Fibroblast of lung (primary cell): ENCODE measurements around the gene EXOC2. TPM values are rescaled to one million over a fixed set of nuclear protein-coding genes. Genes with fewer than 3 reads are reported as not detected.

Source experiments
- DNase-seq, 2 donors: peaks; one replicate each; pipeline versions ENCODE4 v3.0.0 to v3.0.0-alpha.2; 2010; ENCODE audit warnings: low read depth in 2 of 2
- H2AFZ ChIP-seq: 2 replicates; pipeline ENCODE4 v1.5.1; 2012; ENCODE audit warnings: low read length, control low read depth, inconsistent platforms
- H3K27ac ChIP-seq: 2 replicates; pipeline ENCODE4 v1.5.1; 2011; ENCODE audit warnings: low read length, control low read depth; ENCODE audit not compliant: insufficient read depth
- H3K27me3 ChIP-seq: 2 replicates; pipeline ENCODE4 v1.5.1; 2011; ENCODE audit warnings: mild to moderate bottlenecking, low read length; ENCODE audit not compliant: control insufficient read depth, insufficient read depth
- H3K36me3 ChIP-seq: 2 replicates; pipeline ENCODE4 v1.5.1; 2011; ENCODE audit warnings: low read length; ENCODE audit not compliant: control insufficient read depth, insufficient read depth
- H3K4me1 ChIP-seq: 2 replicates; pipeline ENCODE4 v1.5.1; 2011; ENCODE audit warnings: low read length; ENCODE audit not compliant: control insufficient read depth, insufficient read depth; ENCODE audit errors: extremely low read depth
- H3K4me2 ChIP-seq: 2 replicates; pipeline ENCODE4 v1.5.1; 2011; ENCODE audit warnings: low read length, control low read depth; ENCODE audit not compliant: insufficient read depth; ENCODE audit errors: extremely low read depth
- H3K4me3 ChIP-seq, 4 experiments: fragments of 200-600 bp in 1 of 4; sonication (generic) in 1 of 4; replicated peaks in 1 of 4; 2 replicates each; pipeline ENCODE4 v1.5.1; 2011 to 2016; ENCODE audit warnings: low read length in 4 of 4, low read depth in 3 of 4, mild to moderate bottlenecking in 3 of 4, control low read depth in 2 of 4, inconsistent platforms in 1 of 4, mixed read lengths in 1 of 4; ENCODE audit not compliant: insufficient read depth in 1 of 4; ENCODE audit errors: control extremely low read depth in 1 of 4
- H3K79me2 ChIP-seq: 2 replicates; pipeline ENCODE4 v1.5.1; 2012; ENCODE audit warnings: mild to moderate bottlenecking, low read length, inconsistent platforms; ENCODE audit not compliant: control insufficient read depth, insufficient read depth
- H3K9ac ChIP-seq: 2 replicates; pipeline ENCODE4 v1.5.1; 2011; ENCODE audit warnings: mild to moderate bottlenecking, low read length, control low read depth; ENCODE audit not compliant: insufficient read depth
- H3K9me3 ChIP-seq: 2 replicates; pipeline ENCODE4 v1.5.1; 2012; ENCODE audit warnings: low read depth, low read length; ENCODE audit not compliant: control insufficient read depth, insufficient read depth
- H4K20me1 ChIP-seq: 2 replicates; pipeline ENCODE4 v1.5.1; 2011; ENCODE audit warnings: low read length; ENCODE audit not compliant: control insufficient read depth, insufficient read depth; ENCODE audit errors: extremely low read depth
- EZH2 ChIP-seq: IDR thresholded peaks from 2 replicates; pipeline ENCODE4 v1.5.1; 2012; ENCODE audit warnings: low read length, control low read depth, mild to moderate bottlenecking; ENCODE audit errors: missing control alignments
- polyA plus RNA-seq, 2 donors: library from polyadenylated mRNA; depleted of rRNA in 1 of 2; stranded (reverse) in 1 of 2; unstranded in 1 of 2; fragments of >200 nt; gene quantifications; 2 replicates each; pipeline ENCODE4 v1.2.1, GENCODE V29; 2011 to 2012; ENCODE audit warnings: missing spikeins in 1 of 2
- total RNA-seq: library from RNA; depleted of rRNA; stranded (reverse); fragments of >200 nt; gene quantifications from 2 replicates; pipeline ENCODE4 v1.2.1, GENCODE V29; 2014
- TF ChIP-seq, protein P1 (sequence below), 2 donors: IDR thresholded peaks in 1 of 2; conservative IDR thresholded peaks in 1 of 2; 1 replicate in 1 of 2; 2 replicates in 1 of 2; pipeline ENCODE4 v1.5.1; 2011 to 2012; ENCODE audit warnings: low read length in 2 of 2, control low read depth in 1 of 2, inconsistent platforms in 1 of 2, low read depth in 1 of 2, mild to moderate bottlenecking in 1 of 2

The EXOC2 gene
- total and polyA plus RNA-seq, 2 donors (not counting 1 experiment from before 2014, with no cell fraction given): 19.7 to 42.3 TPM

DNA sequence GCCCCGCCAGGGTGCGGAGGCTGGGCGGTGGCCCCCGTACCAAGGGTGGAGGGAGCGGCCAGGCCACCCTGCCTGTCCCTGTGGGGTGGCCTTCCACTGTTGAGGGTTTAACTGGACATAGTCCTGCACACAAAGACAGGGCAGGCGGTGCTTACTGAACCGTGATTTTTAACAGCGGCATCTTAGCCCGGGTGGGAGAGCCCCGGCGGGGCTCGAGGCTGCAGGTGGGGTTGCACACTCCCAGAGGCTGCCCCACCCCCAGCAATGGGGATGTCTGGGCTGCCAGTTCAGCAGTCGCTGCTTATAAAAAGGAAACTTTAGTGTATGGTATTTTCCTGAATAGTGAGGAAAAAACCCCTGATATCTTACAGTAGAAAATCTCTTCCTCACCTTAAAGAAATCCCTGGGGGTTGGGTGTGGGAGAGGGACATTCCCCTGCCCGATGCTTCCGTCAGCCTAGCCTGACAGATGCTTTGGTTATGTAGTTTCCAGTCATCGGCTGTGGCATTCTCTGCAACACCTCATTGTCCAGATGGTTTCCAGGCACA, 222.0 kb downstream of the EXOC2 start:
- TF ChIP-seq, protein P1, sequence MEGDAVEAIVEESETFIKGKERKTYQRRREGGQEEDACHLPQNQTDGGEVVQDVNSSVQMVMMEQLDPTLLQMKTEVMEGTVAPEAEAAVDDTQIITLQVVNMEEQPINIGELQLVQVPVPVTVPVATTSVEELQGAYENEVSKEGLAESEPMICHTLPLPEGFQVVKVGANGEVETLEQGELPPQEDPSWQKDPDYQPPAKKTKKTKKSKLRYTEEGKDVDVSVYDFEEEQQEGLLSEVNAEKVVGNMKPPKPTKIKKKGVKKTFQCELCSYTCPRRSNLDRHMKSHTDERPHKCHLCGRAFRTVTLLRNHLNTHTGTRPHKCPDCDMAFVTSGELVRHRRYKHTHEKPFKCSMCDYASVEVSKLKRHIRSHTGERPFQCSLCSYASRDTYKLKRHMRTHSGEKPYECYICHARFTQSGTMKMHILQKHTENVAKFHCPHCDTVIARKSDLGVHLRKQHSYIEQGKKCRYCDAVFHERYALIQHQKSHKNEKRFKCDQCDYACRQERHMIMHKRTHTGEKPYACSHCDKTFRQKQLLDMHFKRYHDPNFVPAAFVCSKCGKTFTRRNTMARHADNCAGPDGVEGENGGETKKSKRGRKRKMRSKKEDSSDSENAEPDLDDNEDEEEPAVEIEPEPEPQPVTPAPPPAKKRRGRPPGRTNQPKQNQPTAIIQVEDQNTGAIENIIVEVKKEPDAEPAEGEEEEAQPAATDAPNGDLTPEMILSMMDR (conservative IDR thresholded peaks at IDR 0.05 in 1 of 2, IDR thresholded peaks at IDR 0.05 in 1 of 2; ENCODE audit: low read depth in 1 of 2, low read length in 2 of 2): no peak
- TF ChIP-seq EZH2: no peak
- Histone ChIP-seq H3K9me3 (no peaks in the 10 kb centered on the region), H3K27ac (no peak overlapping the region), H4K20me1 (no peaks in the 10 kb centered on the region), H3K4me2 (no peak overlapping the region), H3K9ac (no peak overlapping the region), H3K4me3 (no peak overlapping the region), H3K79me2 (no peaks in the 10 kb centered on the region), H3K27me3 (no peaks in the 10 kb centered on the region), H3K4me1 (no peaks in the 10 kb centered on the region), H2AFZ (no peak overlapping the region), H3K36me3 (no peaks in the 10 kb centered on the region)
- DNase-seq: no peak

DNA sequence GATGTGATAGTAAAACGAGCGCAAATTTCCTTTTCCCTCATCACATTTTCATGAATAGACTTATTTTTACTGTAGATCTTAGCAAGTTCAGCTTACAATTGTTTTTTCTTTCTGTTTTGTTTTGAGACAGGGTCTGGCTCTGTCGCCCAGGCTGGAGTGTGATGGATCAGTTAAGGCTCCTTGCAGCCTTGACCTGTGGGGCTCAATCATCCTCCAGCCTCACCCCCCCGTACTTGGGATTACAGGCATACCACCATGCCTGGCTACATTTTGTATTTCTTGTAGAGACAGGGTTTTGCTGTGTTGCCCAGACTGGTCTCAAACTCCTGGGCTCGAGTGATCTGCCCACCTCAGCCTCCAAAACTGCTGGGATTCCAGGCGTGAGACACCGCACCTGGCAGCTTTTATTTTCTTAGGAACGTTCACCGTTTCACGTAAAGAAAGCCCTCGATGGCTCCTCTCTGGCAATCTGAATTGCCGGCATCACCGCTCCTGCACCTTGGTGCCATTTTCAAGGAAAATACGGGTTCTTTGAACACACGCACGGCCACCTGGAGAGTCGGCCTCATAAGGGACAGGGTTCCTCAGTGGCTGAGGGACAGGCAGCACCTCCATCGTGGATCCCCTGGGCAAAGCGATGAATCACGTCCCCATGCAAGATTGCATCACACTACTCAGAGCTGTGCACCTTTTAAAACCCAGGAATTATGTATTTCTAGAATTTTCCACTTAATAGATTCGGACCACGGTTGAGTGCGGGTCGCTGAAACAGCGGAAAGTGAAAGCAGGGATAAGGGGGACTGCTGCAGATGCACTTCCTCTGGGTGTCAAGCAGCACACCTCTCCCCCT, 222.7 kb downstream of the EXOC2 start:
- H3K9me3 ChIP-seq: no peaks in the 10 kb centered on the region
- no peaks in the 10 kb centered on the region for H3K27me3 ChIP-seq
- no peak overlapping the region for H3K9ac ChIP-seq
- no peaks in the 10 kb centered on the region for H3K79me2 ChIP-seq
- H3K36me3 ChIP-seq: no peaks in the 10 kb centered on the region
- H3K27ac ChIP-seq: no peak overlapping the region
- no peaks in the 10 kb centered on the region for H3K4me1 ChIP-seq
- TF ChIP-seq EZH2: no peak
- H2AFZ ChIP-seq: no peak overlapping the region
- no peak overlapping the region for H3K4me2 ChIP-seq
- no peak overlapping the region for H3K4me3 ChIP-seq
- DNase-seq: no peak
- H4K20me1 ChIP-seq: no peaks in the 10 kb centered on the region

DNA sequence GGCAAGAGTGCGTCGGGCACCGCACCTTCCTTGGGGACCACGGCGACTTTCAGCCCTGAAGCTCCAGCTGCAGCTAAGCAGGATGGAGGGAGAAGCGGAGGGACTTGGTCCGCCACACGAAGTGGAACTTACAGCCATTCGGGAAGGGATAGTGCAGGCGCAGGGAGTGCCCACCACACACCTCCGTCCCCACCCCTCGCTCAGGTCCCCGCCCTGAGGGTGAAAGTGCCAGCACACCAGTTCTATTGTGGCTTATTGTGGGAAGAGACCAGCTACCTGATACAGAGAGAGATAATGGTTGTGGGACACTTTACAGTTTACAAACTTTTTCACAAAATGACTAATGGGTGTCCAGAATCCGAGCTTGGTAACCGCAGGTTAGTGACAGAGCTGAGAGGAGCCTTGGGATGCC, 225.3 kb downstream of the EXOC2 start:
- H4K20me1 ChIP-seq: no peaks in the 10 kb centered on the region
- H3K36me3 ChIP-seq: no peaks in the 10 kb centered on the region
- no peaks in the 10 kb centered on the region for H3K9me3 ChIP-seq
- H3K79me2 ChIP-seq: no peaks in the 10 kb centered on the region
- TF ChIP-seq, protein P1 (conservative IDR thresholded peaks at IDR 0.05 in 1 of 2, IDR thresholded peaks at IDR 0.05 in 1 of 2; ENCODE audit: low read depth in 1 of 2, low read length in 2 of 2): no peak
- no peak for TF ChIP-seq EZH2
- H3K4me3 ChIP-seq: no peak overlapping the region
- H3K27ac ChIP-seq: no peak overlapping the region
- no peak for DNase-seq
- H3K4me2 ChIP-seq: no peak overlapping the region
- no peak overlapping the region for H3K9ac ChIP-seq
- H3K27me3 ChIP-seq: peaks cover 2% of the 10 kb centered on the region
- no peaks in the 10 kb centered on the region for H3K4me1 ChIP-seq
- no peak overlapping the region for H2AFZ ChIP-seq
